DND-41 (cell line): ENCODE data around the gene KRT27.

Source experiments
- CTCF ChIP-seq: IDR thresholded peaks from 2 replicates; pipeline ENCODE4 v1.5.1; 2012; ENCODE audit warnings: borderline replicate concordance, low read length, moderate library complexity, mild to moderate bottlenecking; ENCODE audit not compliant: poor library complexity, severe bottlenecking; ENCODE audit errors: extremely low read depth
- EZH2 ChIP-seq: IDR thresholded peaks from 3 replicates; pipeline ENCODE4 v1.6.1; 2012; ENCODE audit warnings: borderline replicate concordance, low read depth, mild to moderate bottlenecking, moderate library complexity, low read length, inconsistent platforms; ENCODE audit not compliant: severe bottlenecking

GRCh38 chr17:40799859-40800258 lies 17.5 kb upstream of the KRT27 start, which contains the start of gene KRT28:
- TF ChIP-seq CTCF (no peak), EZH2 (no peak)
